Measurements from ENCODE around the gene GTF2H1.

The GTF2H1 gene

GRCh38 chr11:18321969-18322711 is at the start of gene GTF2H1, which contains the start of gene HPS5:
GTF2H1 (plus strand) TSS chr11:18322567; CDS start chr11:18333075, 10,508 bp downstream.
HPS5 (minus strand) TSS chr11:18322140; CDS start chr11:18317858, 4,282 bp downstream.
- Mint-ChIP-seq H3K4me1 (peaks cover 76% of the 10 kb centered on the region), H3K4me3 (peak within 1 kb of the TSS; percentile 95), H3K27me3 (no peaks in the 10 kb centered on the region), H3K27ac (peak within 1 kb of the TSS; percentile 99), H3K9me3 (no peaks in the 10 kb centered on the region), H3K36me3 (peaks cover 43% of the 10 kb centered on the region)
- CTCF ChIA-PET, result interaction anchor here (1.7 kb wide), 2 partner anchors 73 to 76 kb away, joined by 4 to 6 read pairs; no protein-coding TSS in a partner anchor
- peak; percentile 98 for DNase-seq

- Mint-ChIP-seq H3K27me3 (no peaks in the 10 kb centered on the region), H3K9me3 (peaks cover 2% of the 10 kb centered on the region), H3K27ac (no peak overlapping the region), H3K4me1 (peaks cover 32% of the 10 kb centered on the region), H3K4me3 (no peak overlapping the region), H3K36me3 (peaks cover 42% of the 10 kb centered on the region)
- DNase-seq, result no peak
- CTCF ChIA-PET, result interaction anchor here (1.2 kb wide), 1 partner anchor 34 kb away, joined by 4 read pairs; no protein-coding TSS in a partner anchor
Observed at GRCh38 chr11:18277565-18278271, 44.6 kb upstream of the GTF2H1 start.

- Mint-ChIP-seq H3K9me3 (no peaks in the 10 kb centered on the region), H3K4me3 (peak overlapping the region; percentile 3), H3K27ac (peak overlapping the region; percentile 85), H3K36me3 (peaks cover 54% of the 10 kb centered on the region), H3K4me1 (peaks cover 33% of the 10 kb centered on the region), H3K27me3 (no peaks in the 10 kb centered on the region)
- CTCF ChIA-PET, result interaction anchor here (1.6 kb wide), 1 partner anchor 37 kb away, joined by 6 read pairs; no protein-coding TSS in a partner anchor
- DNase-seq, result no peak
Observed at GRCh38 chr11:18280438-18281045, 41.8 kb upstream of the GTF2H1 start.

GRCh38 chr11:18282626-18283025 is 39.7 kb upstream of the GTF2H1 start:
- Mint-ChIP-seq H3K36me3 (peaks cover 63% of the 10 kb centered on the region), H3K9me3 (no peaks in the 10 kb centered on the region), H3K27me3 (no peaks in the 10 kb centered on the region), H3K4me1 (peaks cover 33% of the 10 kb centered on the region), H3K4me3 (no peak overlapping the region), H3K27ac (no peak overlapping the region)
- CTCF ChIA-PET, result no interaction called here
- DNase-seq, result no peak

- no peak overlapping the region for H3K4me3 Mint-ChIP-seq
- peaks cover 53% of the 10 kb centered on the region for H3K36me3 Mint-ChIP-seq
- DNase-seq, result no peak
- H3K4me1 Mint-ChIP-seq, result peaks cover 16% of the 10 kb centered on the region
- H3K9me3 Mint-ChIP-seq, result no peaks in the 10 kb centered on the region
- CTCF ChIA-PET, result interaction anchor here (1.2 kb wide), 1 partner anchor 42 kb away, joined by 3 read pairs; no protein-coding TSS in a partner anchor
- H3K27me3 Mint-ChIP-seq, result no peaks in the 10 kb centered on the region
- H3K27ac Mint-ChIP-seq, result no peak overlapping the region
Observed at GRCh38 chr11:18285841-18286240, 36.5 kb upstream of the GTF2H1 start.

- no peak for DNase-seq
- no peaks in the 10 kb centered on the region for H3K27me3 Mint-ChIP-seq
- H3K4me3 Mint-ChIP-seq, result no peak overlapping the region
- H3K9me3 Mint-ChIP-seq, result no peaks in the 10 kb centered on the region
- H3K27ac Mint-ChIP-seq, result no peak overlapping the region
- H3K36me3 Mint-ChIP-seq, result peaks cover 54% of the 10 kb centered on the region
- no peaks in the 10 kb centered on the region for H3K4me1 Mint-ChIP-seq
- CTCF ChIA-PET, result no interaction called here
Observed at GRCh38 chr11:18288911-18289310, 33.5 kb upstream of the GTF2H1 start.

- no peak for DNase-seq
- peaks cover 2% of the 10 kb centered on the region for H3K4me1 Mint-ChIP-seq
- no peaks in the 10 kb centered on the region for H3K9me3 Mint-ChIP-seq
- H3K27me3 Mint-ChIP-seq, result no peaks in the 10 kb centered on the region
- H3K27ac Mint-ChIP-seq, result no peak overlapping the region
- no peak overlapping the region for H3K4me3 Mint-ChIP-seq
- H3K36me3 Mint-ChIP-seq, result peaks cover 58% of the 10 kb centered on the region
- CTCF ChIA-PET, result interaction anchor here (0.8 kb wide), 1 partner anchor 13 kb away, joined by 3 read pairs; no protein-coding TSS in a partner anchor
Observed at GRCh38 chr11:18294862-18295261, 27.5 kb upstream of the GTF2H1 start.

- peaks cover 2% of the 10 kb centered on the region for H3K4me1 Mint-ChIP-seq
- H3K9me3 Mint-ChIP-seq, result no peaks in the 10 kb centered on the region
- CTCF ChIA-PET, result interaction anchor here (0.8 kb wide), 1 partner anchor 12 kb away, joined by 3 read pairs; no protein-coding TSS in a partner anchor
- H3K27ac Mint-ChIP-seq, result no peak overlapping the region
- no peak overlapping the region for H3K4me3 Mint-ChIP-seq
- H3K27me3 Mint-ChIP-seq, result no peaks in the 10 kb centered on the region
- H3K36me3 Mint-ChIP-seq, result peaks cover 56% of the 10 kb centered on the region
- no peak for DNase-seq
Observed at GRCh38 chr11:18295316-18295715, 27.1 kb upstream of the GTF2H1 start.

- Mint-ChIP-seq H3K4me1 (peaks cover 2% of the 10 kb centered on the region), H3K9me3 (no peaks in the 10 kb centered on the region), H3K36me3 (peaks cover 57% of the 10 kb centered on the region), H3K27ac (no peak overlapping the region), H3K4me3 (no peak overlapping the region), H3K27me3 (no peaks in the 10 kb centered on the region)
- DNase-seq, result no peak
- CTCF ChIA-PET, result no interaction called here
Observed at GRCh38 chr11:18299721-18300120, 22.6 kb upstream of the GTF2H1 start.

- no peak overlapping the region for H3K4me3 Mint-ChIP-seq
- no peaks in the 10 kb centered on the region for H3K4me1 Mint-ChIP-seq
- CTCF ChIA-PET, result no interaction called here
- DNase-seq, result no peak
- H3K27me3 Mint-ChIP-seq, result no peaks in the 10 kb centered on the region
- no peaks in the 10 kb centered on the region for H3K9me3 Mint-ChIP-seq
- no peak overlapping the region for H3K27ac Mint-ChIP-seq
- peaks cover 46% of the 10 kb centered on the region for H3K36me3 Mint-ChIP-seq
Observed at GRCh38 chr11:18304745-18305144, 17.6 kb upstream of the GTF2H1 start.

GRCh38 chr11:18307461-18308139 is 14.8 kb upstream of the GTF2H1 start:
- no peaks in the 10 kb centered on the region for H3K27me3 Mint-ChIP-seq
- H3K4me1 Mint-ChIP-seq, result no peaks in the 10 kb centered on the region
- CTCF ChIA-PET, result interaction anchor here (1.3 to 1.7 kb wide), 2 partner anchors 12 to 64 kb away, joined by 3 to 4 read pairs; no protein-coding TSS in a partner anchor
- DNase-seq, result no peak
- H3K4me3 Mint-ChIP-seq, result no peak overlapping the region
- peaks cover 38% of the 10 kb centered on the region for H3K36me3 Mint-ChIP-seq
- no peaks in the 10 kb centered on the region for H3K9me3 Mint-ChIP-seq
- H3K27ac Mint-ChIP-seq, result no peak overlapping the region

- CTCF ChIA-PET, result interaction anchor here (1.3 to 1.7 kb wide), 2 partner anchors 13 to 65 kb away, joined by 3 to 4 read pairs; no protein-coding TSS in a partner anchor
- DNase-seq, result no peak
- peaks cover 2% of the 10 kb centered on the region for H3K4me1 Mint-ChIP-seq
- no peaks in the 10 kb centered on the region for H3K9me3 Mint-ChIP-seq
- H3K36me3 Mint-ChIP-seq, result peaks cover 35% of the 10 kb centered on the region
- no peak overlapping the region for H3K4me3 Mint-ChIP-seq
- no peaks in the 10 kb centered on the region for H3K27me3 Mint-ChIP-seq
- H3K27ac Mint-ChIP-seq, result no peak overlapping the region
Observed at GRCh38 chr11:18308242-18308641, 14.1 kb upstream of the GTF2H1 start.

GRCh38 chr11:18309691-18310090 is 12.7 kb upstream of the GTF2H1 start:
- peaks cover 30% of the 10 kb centered on the region for H3K36me3 Mint-ChIP-seq
- H3K27ac Mint-ChIP-seq, result no peak overlapping the region
- CTCF ChIA-PET, result no interaction called here
- no peaks in the 10 kb centered on the region for H3K9me3 Mint-ChIP-seq
- H3K4me1 Mint-ChIP-seq, result peaks cover 4% of the 10 kb centered on the region
- DNase-seq, result no peak
- no peaks in the 10 kb centered on the region for H3K27me3 Mint-ChIP-seq
- H3K4me3 Mint-ChIP-seq, result no peak overlapping the region

Measured in activated naive CD4-positive, alpha-beta T cell treated with anti-CD3 and anti-CD28 coated beads, Interleukin-2, amount 10 ng/mL, durations not matched to agents 7 days and 5 days (primary cell).